Trophoblast cell (in vitro differentiated cells and primary cell): ENCODE data around the gene ISM1.
A peak's percentile ranks its signal among the peaks of the same experiment; 100 is the strongest.

Source experiments
- DNase-seq, 2 donors: peaks; one replicate each; pipeline ENCODE4 v3.0.0-alpha.2; 2016
- H2AFZ ChIP-seq: 2 replicates; pipeline ENCODE4 v1.6.1; 2013; ENCODE audit warnings: low read length, moderate library complexity, mild to moderate bottlenecking; ENCODE audit not compliant: insufficient read depth, poor library complexity
- H2AK5ac ChIP-seq: 2 replicates; pipeline ENCODE4 v1.6.1; 2013; ENCODE audit warnings: mild to moderate bottlenecking, low read length
- H2BK120ac ChIP-seq: 2 replicates; pipeline ENCODE4 v1.6.1; 2013; ENCODE audit warnings: low read length, mild to moderate bottlenecking, moderate library complexity; ENCODE audit not compliant: insufficient read depth, poor library complexity
- H2BK12ac ChIP-seq: 2 replicates; pipeline ENCODE4 v1.6.1; 2013; ENCODE audit warnings: mild to moderate bottlenecking, low read length, moderate library complexity
- H2BK5ac ChIP-seq: 2 replicates; pipeline ENCODE4 v1.6.1; 2013; ENCODE audit warnings: low read length, low read depth, moderate library complexity, mild to moderate bottlenecking; ENCODE audit not compliant: poor library complexity
- H3K14ac ChIP-seq: 2 replicates; pipeline ENCODE4 v1.6.1; 2013; ENCODE audit warnings: mild to moderate bottlenecking, low read length
- H3K18ac ChIP-seq: 2 replicates; pipeline ENCODE4 v1.6.1; 2013; ENCODE audit warnings: mild to moderate bottlenecking, low read length
- H3K23ac ChIP-seq: 2 replicates; pipeline ENCODE4 v1.6.1; 2013; ENCODE audit warnings: low read length
- H3K27ac ChIP-seq: 2 replicates; pipeline ENCODE4 v1.5.1; 2013; ENCODE audit warnings: low read depth, mild to moderate bottlenecking, inconsistent platforms, low read length, moderate library complexity
- H3K27me3 ChIP-seq: 2 replicates; pipeline ENCODE4 v1.6.1; 2013; ENCODE audit warnings: inconsistent platforms, mild to moderate bottlenecking, low read length, moderate library complexity; ENCODE audit not compliant: insufficient read depth
- H3K36me3 ChIP-seq, 2 experiments: 1 replicate in 1 of 2; 2 replicates in 1 of 2; pipeline ENCODE4 v1.6.1; 2013; ENCODE audit warnings: low read length in 2 of 2, mild to moderate bottlenecking in 2 of 2, moderate library complexity in 1 of 2; ENCODE audit not compliant: insufficient read depth in 2 of 2, control insufficient read depth in 1 of 2
- H3K4ac ChIP-seq: 2 replicates; pipeline ENCODE4 v1.6.1; 2013; ENCODE audit warnings: low read depth, mild to moderate bottlenecking, low read length, moderate library complexity
- H3K4me1 ChIP-seq, 2 experiments: 1 replicate in 1 of 2; 2 replicates in 1 of 2; pipeline ENCODE4 v1.6.1; 2013; ENCODE audit warnings: low read length in 2 of 2, mild to moderate bottlenecking in 2 of 2, moderate library complexity in 1 of 2; ENCODE audit not compliant: insufficient read depth in 2 of 2, control insufficient read depth in 1 of 2
- H3K4me2 ChIP-seq: 2 replicates; pipeline ENCODE4 v1.6.1; 2013; ENCODE audit warnings: inconsistent platforms, mild to moderate bottlenecking, low read length, moderate library complexity
- H3K4me3 ChIP-seq: 2 replicates; pipeline ENCODE4 v1.5.1; 2013; ENCODE audit warnings: mild to moderate bottlenecking, low read depth, low read length, inconsistent platforms
- H3K79me1 ChIP-seq: one replicate; pipeline ENCODE4 v1.6.1; 2013; ENCODE audit warnings: low read length
- H3K79me2 ChIP-seq: 2 replicates; pipeline ENCODE4 v1.6.1; 2013; ENCODE audit warnings: low read length, mild to moderate bottlenecking; ENCODE audit not compliant: control insufficient read depth, insufficient read depth, poor library complexity
- H3K9ac ChIP-seq: 2 replicates; pipeline ENCODE4 v1.6.1; 2013; ENCODE audit warnings: mild to moderate bottlenecking, low read length
- H3K9me3 ChIP-seq: 2 replicates; pipeline ENCODE4 v1.6.1; 2013; ENCODE audit warnings: low read depth, mild to moderate bottlenecking, control low read depth, inconsistent platforms, low read length; ENCODE audit not compliant: insufficient read depth
- H4K12ac ChIP-seq: 2 replicates; pipeline ENCODE4 v1.6.1; 2013; ENCODE audit warnings: low read depth, mild to moderate bottlenecking, low read length, moderate library complexity
- H4K8ac ChIP-seq: 2 replicates; pipeline ENCODE4 v1.6.1; 2013; ENCODE audit warnings: low read depth, mild to moderate bottlenecking, low read length, moderate library complexity
- H4K91ac ChIP-seq: one replicate; pipeline ENCODE4 v1.6.1; 2013; ENCODE audit warnings: low read depth, mild to moderate bottlenecking, low read length, moderate library complexity
- WGBS: extraction: QIAGEN DNeasy Blood & Tissue Kit; methylation state at CpG from one replicate; pipeline ENCODE4 v1.1.7; 2013; ENCODE audit warnings: missing lambda C conversion rate; ENCODE audit not compliant: insufficient read length, insufficient coverage; ENCODE audit errors: extremely low coverage; 5-methylcytosine and 5-hydroxymethylcytosine counted together

ISM1 gene

GRCh38 chr20:13336308-13337089 is 115.4 kb downstream of the ISM1 start:
- Histone ChIP-seq H3K4me2 (no peak overlapping the region), H3K27me3 (no peaks in the 10 kb centered on the region), H3K4me1 (no peaks in the 10 kb centered on the region), H3K23ac (no peak overlapping the region), H3K4me3 (no peak overlapping the region), H3K14ac (no peak overlapping the region), H2BK120ac (no peak overlapping the region), H3K9me3 (no peaks in the 10 kb centered on the region), H2BK5ac (no peak overlapping the region), H4K12ac (no peak overlapping the region), H3K36me3 (no peaks in the 10 kb centered on the region), H3K79me2 (no peaks in the 10 kb centered on the region), H3K18ac (no peak overlapping the region), H2AFZ (no peak overlapping the region), H4K91ac (no peak overlapping the region), H2AK5ac (no peak overlapping the region), H3K9ac (no peak overlapping the region), H2BK12ac (no peak overlapping the region), H3K79me1 (peaks cover 3% of the 10 kb centered on the region), H3K4ac (no peak overlapping the region), H4K8ac (no peak overlapping the region), H3K27ac (no peak overlapping the region)
- peak; percentile 48 to 74 for DNase-seq
- no CpG with 5 or more reads among the region's 4 CpGs for WGBS

GRCh38 chr20:13337090-13337784 is 116.2 kb downstream of the ISM1 start:
- Histone ChIP-seq H2BK12ac (peak overlapping the region; percentile 8), H3K4me1 (peaks cover 0 to under 1% of the 10 kb centered on the region in 2 experiments), H2AK5ac (no peak overlapping the region), H3K18ac (no peak overlapping the region), H3K36me3 (no peaks in the 10 kb centered on the region), H3K27me3 (no peaks in the 10 kb centered on the region), H3K23ac (no peak overlapping the region), H3K27ac (no peak overlapping the region), H3K4me3 (no peak overlapping the region), H3K79me2 (no peaks in the 10 kb centered on the region), H4K12ac (no peak overlapping the region), H2AFZ (no peak overlapping the region), H4K8ac (no peak overlapping the region), H3K9me3 (no peaks in the 10 kb centered on the region), H2BK120ac (no peak overlapping the region), H3K9ac (no peak overlapping the region), H4K91ac (peak overlapping the region; percentile 52), H3K14ac (no peak overlapping the region), H3K79me1 (peaks cover 3% of the 10 kb centered on the region), H3K4ac (no peak overlapping the region), H3K4me2 (no peak overlapping the region), H2BK5ac (no peak overlapping the region)
- WGBS, result no CpG with 5 or more reads among the region's 6 CpGs
- DNase-seq, result no peak

DNA sequence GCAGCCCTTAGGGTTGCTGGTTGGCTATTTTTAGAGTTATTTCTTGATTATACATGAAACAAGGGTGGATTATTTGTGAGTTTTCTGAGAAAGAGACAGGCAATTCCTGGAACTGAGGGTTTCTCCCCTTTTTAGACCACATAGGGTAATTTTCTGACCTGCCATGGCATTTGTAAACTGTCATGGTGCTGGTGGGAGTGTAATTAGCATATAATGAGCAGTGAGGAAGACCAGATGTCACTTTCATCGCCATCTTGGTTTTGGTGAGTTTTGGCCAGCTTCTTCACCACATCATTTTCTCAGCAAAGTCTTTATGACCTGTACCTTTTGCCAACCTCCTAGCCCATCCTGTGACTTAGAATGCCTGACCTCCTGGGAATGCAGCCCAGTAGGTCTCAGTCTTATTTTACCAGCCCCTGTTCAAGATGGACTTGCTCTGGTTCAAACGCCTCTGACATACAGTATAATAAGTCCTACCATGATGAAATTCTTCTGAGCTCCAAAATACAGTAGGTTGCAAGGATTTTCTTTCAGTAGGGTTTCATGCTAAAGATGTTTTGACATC is 117.1 kb downstream of the ISM1 start:
- peak in 1 of 2 donors; percentile 50 for DNase-seq
- no peak overlapping the region for H3K14ac ChIP-seq
- H2BK5ac ChIP-seq, result no peak overlapping the region
- no peak overlapping the region for H2BK12ac ChIP-seq
- H3K36me3 ChIP-seq, result no peaks in the 10 kb centered on the region
- no peaks in the 10 kb centered on the region for H3K27me3 ChIP-seq
- WGBS, result no CpG with 5 or more reads among the region's 2 CpGs
- no peak overlapping the region for H3K18ac ChIP-seq
- H3K4me3 ChIP-seq, result no peak overlapping the region
- H4K12ac ChIP-seq, result no peak overlapping the region
- no peak overlapping the region for H4K8ac ChIP-seq
- H2AFZ ChIP-seq, result no peak overlapping the region
- H3K4ac ChIP-seq, result no peak overlapping the region
- H3K9ac ChIP-seq, result no peak overlapping the region
- no peak overlapping the region for H3K27ac ChIP-seq
- H2BK120ac ChIP-seq, result no peak overlapping the region
- H3K23ac ChIP-seq, result no peak overlapping the region
- no peaks in the 10 kb centered on the region for H3K9me3 ChIP-seq
- peaks cover 3% of the 10 kb centered on the region for H3K79me1 ChIP-seq
- no peak overlapping the region for H3K4me2 ChIP-seq
- no peak overlapping the region for H2AK5ac ChIP-seq
- no peak overlapping the region for H4K91ac ChIP-seq
- peaks cover 9% of the 10 kb centered on the region in 2 experiments for H3K4me1 ChIP-seq
- no peaks in the 10 kb centered on the region for H3K79me2 ChIP-seq

- peaks cover 9% of the 10 kb centered on the region in 2 experiments for H3K4me1 ChIP-seq
- DNase-seq, result peak in 1 of 2 donors; percentile 28
- no peak overlapping the region for H2BK120ac ChIP-seq
- H3K4me2 ChIP-seq, result no peak overlapping the region
- H2BK12ac ChIP-seq, result no peak overlapping the region
- no peaks in the 10 kb centered on the region for H3K36me3 ChIP-seq
- no peak overlapping the region for H3K18ac ChIP-seq
- no peaks in the 10 kb centered on the region for H3K27me3 ChIP-seq
- H4K12ac ChIP-seq, result no peak overlapping the region
- H4K8ac ChIP-seq, result no peak overlapping the region
- no peak overlapping the region for H3K14ac ChIP-seq
- no peak overlapping the region for H4K91ac ChIP-seq
- H3K9me3 ChIP-seq, result no peaks in the 10 kb centered on the region
- H3K79me1 ChIP-seq, result peaks cover 3% of the 10 kb centered on the region
- no peak overlapping the region for H2AFZ ChIP-seq
- H3K23ac ChIP-seq, result no peak overlapping the region
- H2BK5ac ChIP-seq, result no peak overlapping the region
- no CpG with 5 or more reads among the region's 3 CpGs for WGBS
- H3K4ac ChIP-seq, result no peak overlapping the region
- no peak overlapping the region for H3K27ac ChIP-seq
- H3K79me2 ChIP-seq, result no peaks in the 10 kb centered on the region
- H3K9ac ChIP-seq, result no peak overlapping the region
- H3K4me3 ChIP-seq, result no peak overlapping the region
- no peak overlapping the region for H2AK5ac ChIP-seq
Measured at GRCh38 chr20:13338999-13339411, 117.9 kb downstream of the ISM1 start.
